Lower lobe of right lung (tissue), 2 donors: ENCODE results near the gene SAA1. TPM values are rescaled to one million over a fixed set of nuclear protein-coding genes. Genes with fewer than 3 reads are reported as not detected.

Experiments used
- ATAC-seq, 2 donors: fragments of 200-7000 bp; cut with Tn5 transposase; one replicate each; pipeline ENCODE4 v1.9.1; 2020 to 2022; ENCODE audit warnings: mild to moderate bottlenecking in 2 of 2, moderate library complexity in 2 of 2
- DNase-seq: peaks from one replicate; pipeline ENCODE4 v3.0.0-alpha.2; 2020
- H3K27ac ChIP-seq: fragments of 200-600 bp; one replicate; pipeline ENCODE4 v1.8.0; 2022
- H3K27me3 ChIP-seq: fragments of 200-600 bp; one replicate; pipeline ENCODE4 v1.8.0; 2022; ENCODE audit warnings: low read depth
- H3K36me3 ChIP-seq: fragments of 200-600 bp; one replicate; pipeline ENCODE4 v1.8.0; 2022; ENCODE audit warnings: mild to moderate bottlenecking
- H3K4me1 ChIP-seq: fragments of 200-600 bp; one replicate; pipeline ENCODE4 v1.8.0; 2022
- H3K4me3 ChIP-seq: fragments of 200-600 bp; one replicate; pipeline ENCODE4 v1.8.0; 2022; ENCODE audit warnings: mild to moderate bottlenecking
- H3K9me3 ChIP-seq: fragments of 200-600 bp; one replicate; pipeline ENCODE4 v1.8.0; 2022
- intact Hi-C: fragments of 100-400 bp; cut with DNase I; formaldehyde crosslinking; loops from one replicate; pipeline ENCODE4 v1.11.0; 2022
- total RNA-seq: library from RNA; stranded (reverse); fragmentation: NEBNext Ultra II Directional; extraction: Animal tissue kit (Norgen Biotek cat#: 25700); gene quantifications from one replicate; pipeline ENCODE4 v1.2.1, GENCODE V29; 2021
- TF ChIP-seq, protein P1 (sequence below): fragments of 200-600 bp; IDR thresholded peaks from one replicate; pipeline ENCODE4 v1.8.0; 2022; ENCODE audit warnings: antibody characterized with exemption, mild to moderate bottlenecking
- donor health status: DM: no; HTN: yes; CAD: no; lungs with severe emphysema.

SAA1 gene
- total RNA-seq, 1 donor from 2014 or later = 36.7 TPM

DNA sequence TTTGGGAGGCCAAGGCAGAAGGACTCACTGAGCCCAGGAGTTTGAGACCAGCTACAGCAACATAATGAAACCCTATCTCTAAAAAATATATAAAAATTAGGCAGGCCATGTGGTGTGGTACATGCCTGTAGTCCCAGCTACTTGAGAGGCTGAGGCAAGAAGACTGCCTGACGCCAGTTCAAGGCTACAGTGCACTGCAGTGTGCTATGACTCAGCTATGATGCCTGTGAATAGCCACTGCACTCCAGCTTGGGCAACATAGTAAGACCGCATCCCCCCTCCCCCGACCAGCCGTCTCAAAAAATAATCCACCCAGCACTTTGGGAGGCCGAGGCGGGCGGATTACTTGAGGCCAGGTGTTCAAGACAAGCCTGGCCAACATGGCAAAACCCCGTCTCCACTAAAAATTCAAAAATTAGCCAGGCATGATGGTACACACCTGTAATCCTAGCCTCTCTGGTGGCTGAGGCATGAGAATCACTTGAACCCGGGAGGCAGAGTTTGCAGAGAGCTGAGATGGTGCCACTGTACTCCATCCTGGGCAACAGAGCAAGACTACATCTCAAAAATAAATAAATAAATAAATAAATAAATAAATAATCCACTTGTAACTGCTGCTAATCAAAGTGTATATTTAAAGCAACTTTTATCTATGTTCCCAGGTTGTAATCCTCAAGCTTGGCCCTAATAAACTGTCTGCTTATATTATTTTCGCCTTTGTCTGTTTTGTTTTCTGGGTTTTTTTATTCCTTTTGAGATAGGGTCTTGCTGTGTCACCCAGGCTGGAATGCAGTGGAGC lies 48.1 kb downstream of the SAA1 start:
- H3K36me3 ChIP-seq = peaks cover 29% of the 10 kb centered on the region
- intact Hi-C loops = no loop called here
- peak overlapping the region; percentile 59 for H3K27ac ChIP-seq
- peaks cover 32% of the 10 kb centered on the region for H3K4me1 ChIP-seq
- no peak overlapping the region for H3K4me3 ChIP-seq
- DNase-seq (no peak), ATAC-seq (peak in 1 of 2 donors; percentile 41)
- TF ChIP-seq, protein P1, sequence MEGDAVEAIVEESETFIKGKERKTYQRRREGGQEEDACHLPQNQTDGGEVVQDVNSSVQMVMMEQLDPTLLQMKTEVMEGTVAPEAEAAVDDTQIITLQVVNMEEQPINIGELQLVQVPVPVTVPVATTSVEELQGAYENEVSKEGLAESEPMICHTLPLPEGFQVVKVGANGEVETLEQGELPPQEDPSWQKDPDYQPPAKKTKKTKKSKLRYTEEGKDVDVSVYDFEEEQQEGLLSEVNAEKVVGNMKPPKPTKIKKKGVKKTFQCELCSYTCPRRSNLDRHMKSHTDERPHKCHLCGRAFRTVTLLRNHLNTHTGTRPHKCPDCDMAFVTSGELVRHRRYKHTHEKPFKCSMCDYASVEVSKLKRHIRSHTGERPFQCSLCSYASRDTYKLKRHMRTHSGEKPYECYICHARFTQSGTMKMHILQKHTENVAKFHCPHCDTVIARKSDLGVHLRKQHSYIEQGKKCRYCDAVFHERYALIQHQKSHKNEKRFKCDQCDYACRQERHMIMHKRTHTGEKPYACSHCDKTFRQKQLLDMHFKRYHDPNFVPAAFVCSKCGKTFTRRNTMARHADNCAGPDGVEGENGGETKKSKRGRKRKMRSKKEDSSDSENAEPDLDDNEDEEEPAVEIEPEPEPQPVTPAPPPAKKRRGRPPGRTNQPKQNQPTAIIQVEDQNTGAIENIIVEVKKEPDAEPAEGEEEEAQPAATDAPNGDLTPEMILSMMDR = no peak
- no peaks in the 10 kb centered on the region for H3K9me3 ChIP-seq
- H3K27me3 ChIP-seq = no peaks in the 10 kb centered on the region

DNA sequence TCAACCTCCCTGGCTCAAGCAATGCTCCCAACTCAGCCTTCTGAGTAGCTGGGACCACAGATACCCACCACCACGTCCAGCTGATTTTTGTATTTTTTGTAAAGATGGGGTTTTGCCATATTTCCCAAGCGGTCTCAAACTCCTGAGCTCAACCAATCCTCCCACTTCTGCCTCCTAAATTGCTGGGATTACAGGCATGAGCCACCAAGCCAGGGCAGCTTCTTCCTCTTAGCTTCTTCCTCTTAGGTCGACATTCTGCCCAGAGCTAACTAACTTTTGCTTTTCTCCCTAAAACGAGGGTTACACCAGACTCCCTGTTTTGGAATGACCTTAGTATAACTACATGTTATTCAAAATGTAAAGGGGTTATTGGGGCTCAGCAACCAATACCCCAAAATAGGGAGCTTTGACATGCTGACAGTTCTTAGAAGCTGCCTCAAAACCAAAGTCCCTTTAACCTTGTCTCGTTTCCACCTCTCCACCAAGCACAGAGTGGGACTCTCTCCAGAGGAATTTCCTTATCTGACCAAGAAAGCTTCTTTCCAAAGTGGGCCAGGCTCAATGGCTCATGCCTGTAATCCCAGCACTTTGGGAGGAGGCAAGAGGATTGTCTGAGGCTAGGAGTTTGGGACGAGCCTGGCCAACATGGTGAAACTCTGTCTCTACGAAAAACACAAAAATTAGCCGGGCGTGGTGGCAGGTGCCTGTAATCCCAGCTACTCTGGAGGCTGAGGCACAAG lies 48.9 kb downstream of the SAA1 start:
- H3K27ac ChIP-seq = peak overlapping the region; percentile 59

DNA sequence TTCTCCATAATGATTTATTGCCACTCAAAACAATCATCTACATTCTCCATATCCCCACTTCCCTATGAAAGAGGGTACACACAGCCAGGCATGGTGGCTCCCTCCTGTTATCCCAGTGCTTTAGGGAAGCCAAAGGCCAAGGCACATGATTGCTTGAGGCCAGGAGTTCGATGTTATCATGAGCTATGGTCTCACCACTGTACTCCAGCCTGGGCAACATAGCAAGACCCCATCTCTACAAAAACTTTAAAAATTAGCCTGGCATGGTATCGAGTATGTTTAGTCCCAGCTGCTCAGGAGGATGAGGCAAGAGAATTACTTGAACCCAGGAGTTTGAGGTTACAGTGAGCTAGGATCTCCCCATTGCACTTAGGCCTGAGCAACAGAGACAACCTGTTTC lies 49.8 kb downstream of the SAA1 start:
- H3K36me3 ChIP-seq = peaks cover 11% of the 10 kb centered on the region
- H3K27ac ChIP-seq = no peak overlapping the region
- intact Hi-C loops = no loop called here
- TF ChIP-seq, protein P1 = no peak
- no peak for DNase-seq
- ATAC-seq = no peak
- no peaks in the 10 kb centered on the region for H3K27me3 ChIP-seq
- peaks cover 45% of the 10 kb centered on the region for H3K4me1 ChIP-seq
- H3K9me3 ChIP-seq = no peaks in the 10 kb centered on the region
- no peak overlapping the region for H3K4me3 ChIP-seq

More for the DNA sequence above, 48.9 kb downstream of the SAA1 start:
- H3K4me3 ChIP-seq = no peak overlapping the region
- ATAC-seq (no peak), DNase-seq (no peak)
- intact Hi-C loops = no loop called here
- H3K36me3 ChIP-seq = peaks cover 21% of the 10 kb centered on the region
- H3K9me3 ChIP-seq = no peaks in the 10 kb centered on the region
- TF ChIP-seq, protein P1 = no peak
- H3K27me3 ChIP-seq = no peaks in the 10 kb centered on the region
- peaks cover 35% of the 10 kb centered on the region for H3K4me1 ChIP-seq

DNA sequence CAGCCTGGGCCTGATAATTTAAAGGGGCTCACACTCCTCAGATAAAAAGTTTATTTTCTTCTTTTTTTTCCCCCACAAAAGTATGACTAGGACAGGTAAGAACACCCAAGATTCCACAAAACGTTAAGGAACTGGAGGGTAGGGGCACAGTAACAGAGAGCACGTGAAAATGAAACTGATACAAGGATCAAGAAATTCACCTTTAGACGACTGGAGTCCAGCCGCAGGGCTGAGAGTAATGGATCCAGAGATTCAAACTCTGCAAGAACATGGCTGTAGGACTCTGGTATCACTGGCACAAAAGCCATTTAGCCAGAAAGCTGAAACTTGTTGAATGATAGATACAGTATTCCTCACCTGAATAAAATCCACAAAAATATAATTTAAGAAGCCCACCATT lies 51.5 kb downstream of the SAA1 start:
- TF ChIP-seq, protein P1 = no peak
- intact Hi-C loops = no loop called here
- ATAC-seq = no peak
- H3K4me1 ChIP-seq = peaks cover 39% of the 10 kb centered on the region
- no peak overlapping the region for H3K4me3 ChIP-seq
- no peaks in the 10 kb centered on the region for H3K27me3 ChIP-seq
- no peaks in the 10 kb centered on the region for H3K36me3 ChIP-seq
- H3K27ac ChIP-seq = no peak overlapping the region
- no peak for DNase-seq
- H3K9me3 ChIP-seq = no peaks in the 10 kb centered on the region

Other genes with a start within 250 kb of the SAA1 start
- gene TPH1, start 220.0 kb upstream of the SAA1 start, total RNA-seq = 0.18 TPM
- 9.5 TPM for gene SAAL1, start 160.2 kb upstream of the SAA1 start, total RNA-seq
- not detected for gene MRGPRX3, start 133.7 kb upstream of the SAA1 start, total RNA-seq
- not detected for gene MRGPRX4, start 93.4 kb upstream of the SAA1 start, total RNA-seq
- 0.62 TPM for gene SAA4, start 29.5 kb upstream of the SAA1 start, total RNA-seq
- 24.7 TPM for gene SAA2, start 17.6 kb upstream of the SAA1 start, total RNA-seq
- gene HPS5, start 55.9 kb downstream of the SAA1 start, total RNA-seq = 32.1 TPM
- gene GTF2H1, start 56.3 kb downstream of the SAA1 start, total RNA-seq = 38.3 TPM
- 251 TPM for gene LDHA, start 128.3 kb downstream of the SAA1 start, total RNA-seq
- not detected for gene LDHC, start 146.1 kb downstream of the SAA1 start, total RNA-seq
- gene LDHAL6A, start 189.6 kb downstream of the SAA1 start, total RNA-seq = not detected